HG03457 (cell line): ENCODE measurements around the gene SERPINE3.

ENCODE experiments used
- ATAC-seq: cut with Tn5 transposase; IDR thresholded peaks from one replicate; pipeline ENCODE4 v1.9.1; 2021; ENCODE audit warnings: moderate number of reproducible peaks; ENCODE audit not compliant: unreplicated experiment

Gene SERPINE3

GRCh38 chr13:51327961-51328360 lies 11.5 kb upstream of the SERPINE3 start:
- ATAC-seq: no peak

GRCh38 chr13:51328488-51328887 lies 11.0 kb upstream of the SERPINE3 start:
- no peak for ATAC-seq

- ATAC-seq: no peak
Observed at GRCh38 chr13:51329606-51330005, 9.9 kb upstream of the SERPINE3 start.

GRCh38 chr13:51330791-51331190 lies 8.7 kb upstream of the SERPINE3 start:
- no peak for ATAC-seq

GRCh38 chr13:51331354-51331861 lies 8.1 kb upstream of the SERPINE3 start:
- peak; percentile 38 for ATAC-seq

GRCh38 chr13:51332566-51333361 lies 6.7 kb upstream of the SERPINE3 start:
- ATAC-seq: no peak

GRCh38 chr13:51333421-51333820 lies 6.1 kb upstream of the SERPINE3 start:
- no peak for ATAC-seq

- ATAC-seq: no peak
Observed at GRCh38 chr13:51333826-51334225, 5.7 kb upstream of the SERPINE3 start.

GRCh38 chr13:51336746-51337145 lies 2.7 kb upstream of the SERPINE3 start:
- no peak for ATAC-seq

GRCh38 chr13:51339952-51340732 lies 651 bp downstream of the SERPINE3 start:
- ATAC-seq: no peak

GRCh38 chr13:51341232-51341631 lies 1.7 kb downstream of the SERPINE3 start:
- no peak for ATAC-seq

- ATAC-seq: no peak
Observed at GRCh38 chr13:51341791-51342190, 2.3 kb downstream of the SERPINE3 start.

- ATAC-seq: no peak
Observed at GRCh38 chr13:51342706-51343105, 3.2 kb downstream of the SERPINE3 start.

GRCh38 chr13:51343475-51343874 lies 4.0 kb downstream of the SERPINE3 start:
- no peak for ATAC-seq

- no peak for ATAC-seq
Observed at GRCh38 chr13:51346397-51346796, 6.9 kb downstream of the SERPINE3 start.

GRCh38 chr13:51347099-51347498 lies 7.6 kb downstream of the SERPINE3 start:
- no peak for ATAC-seq

- no peak for ATAC-seq
Observed at GRCh38 chr13:51348069-51348967, 8.8 kb downstream of the SERPINE3 start.

- ATAC-seq: no peak
Observed at GRCh38 chr13:51349016-51349415, 9.5 kb downstream of the SERPINE3 start.

GRCh38 chr13:51355217-51355616 lies 15.7 kb downstream of the SERPINE3 start:
- ATAC-seq: no peak

- ATAC-seq: no peak
Observed at GRCh38 chr13:51357928-51358595, 18.6 kb downstream of the SERPINE3 start.
